K562 (cell line): ENCODE data around the gene OOSP1. TPM values are rescaled to one million over a fixed set of nuclear protein-coding genes. Genes with fewer than 3 reads are reported as not detected.

ENCODE experiments used
- ATAC-seq: fragments of 200-7000 bp; cut with Tn5 transposase; 3 replicates; pipeline ENCODE4 v1.9.1; 2020; ENCODE audit warnings: moderate library complexity
- BruUV-seq: library from RNA; stranded (reverse); fragments of 400-500 nt; replicated peaks from 2 replicates; lab custom pipeline; 2021; lab: Mats Ljungman, UMichigan
- CTCF ChIA-PET: fragments of 300-600 bp; formaldehyde crosslinking; extraction: SDS; loops from one replicate; lab custom pipeline; 2021; ENCODE audit warnings: low intra/inter-chr PET ratio; lab: Yijun Ruan, JAX
- POLR2A ChIA-PET: fragments of 300-600, 350-650 bp; sonication (Branson Sonifier 250); formaldehyde crosslinking; extraction: SDS; loops from one replicate; lab custom pipeline; 2021; ENCODE audit warnings: antibody characterized with exemption, inconsistent platforms; lab: Yijun Ruan, JAX
- DNase-seq, 4 experiments: peaks; one replicate each; pipeline versions ENCODE4 v3.0.0 to v3.0.0-alpha.2; 2011 to 2018; ENCODE audit warnings: low spot score in 3 of 4, mixed read lengths in 3 of 4; ENCODE audit errors: extremely low read depth in 1 of 4
- FAIRE-seq: peaks from 2 replicates; lab custom pipeline; 2011; peaks lifted over from hg19 to GRCh38; lab: Jason Lieb, UNC
- H2AFZ ChIP-seq: 2 replicates; pipeline ENCODE4 v1.6.0; 2011; ENCODE audit warnings: low read depth, low read length, control low read depth, inconsistent platforms
- H3K27ac ChIP-seq: fragments of 200-600 bp; 3 replicates; pipeline ENCODE4 v1.8.0; 2011; ENCODE audit warnings: low read depth, mild to moderate bottlenecking, control low read depth, inconsistent platforms, low read length, moderate library complexity, mixed read lengths; ENCODE audit errors: extremely low read depth
- H3K27me3 ChIP-seq, 2 experiments: fragments of 300-600 bp in 1 of 2; 2 replicates in 1 of 2; 3 replicates in 1 of 2; pipeline versions ENCODE4 v1.6.0 to v1.8.0; 2011; ENCODE audit warnings: inconsistent platforms in 2 of 2, low read length in 2 of 2, mild to moderate bottlenecking in 1 of 2, mixed read lengths in 1 of 2, moderate library complexity in 1 of 2; ENCODE audit not compliant: control insufficient read depth in 2 of 2, insufficient read depth in 2 of 2
- H3K36me3 ChIP-seq: fragments of 300-600 bp; 3 replicates; pipeline ENCODE4 v1.8.0; 2011; ENCODE audit warnings: mild to moderate bottlenecking, low read length, inconsistent platforms; ENCODE audit not compliant: control insufficient read depth, insufficient read depth
- H3K4me1 ChIP-seq, 2 experiments: fragments of 200-600 bp in 1 of 2; replicated peaks in 1 of 2; 2 replicates in 1 of 2; 3 replicates in 1 of 2; pipeline versions ENCODE4 v1.5.1 to v1.8.0; 2011; ENCODE audit warnings: inconsistent platforms in 2 of 2, low read length in 2 of 2, mild to moderate bottlenecking in 1 of 2, mixed read lengths in 1 of 2, moderate library complexity in 1 of 2; ENCODE audit not compliant: control insufficient read depth in 2 of 2, insufficient read depth in 2 of 2
- H3K4me2 ChIP-seq: 2 replicates; pipeline ENCODE4 v1.6.1; 2011; ENCODE audit warnings: low read length, control low read depth, inconsistent platforms, mixed read lengths; ENCODE audit not compliant: insufficient read depth
- H3K4me3 ChIP-seq: fragments of 200-600 bp; sonication (generic), shearing (Covaris generic); 2 replicates; pipeline ENCODE4 v1.5.1; 2016; ENCODE audit warnings: control low read depth, inconsistent platforms
- H3K79me2 ChIP-seq: fragments of 200-600 bp; 3 replicates; pipeline ENCODE4 v1.8.0; 2011; ENCODE audit warnings: low read length, inconsistent platforms; ENCODE audit not compliant: control insufficient read depth, insufficient read depth
- H3K9ac ChIP-seq, 2 experiments: 2 replicates each; pipeline versions ENCODE4 v1.6.0 to v1.6.1; 2011; ENCODE audit warnings: low read depth in 2 of 2, low read length in 2 of 2, control low read depth in 1 of 2, inconsistent platforms in 1 of 2, mild to moderate bottlenecking in 1 of 2, mixed read lengths in 1 of 2; ENCODE audit not compliant: insufficient read depth in 1 of 2
- H3K9me1 ChIP-seq: one replicate; pipeline ENCODE4 v1.6.0; 2011; ENCODE audit warnings: inconsistent platforms, mild to moderate bottlenecking, low read length, moderate library complexity; ENCODE audit not compliant: control insufficient read depth, insufficient read depth
- H3K9me3 ChIP-seq: replicated peaks from 2 replicates; pipeline ENCODE4 v1.5.1; 2011; ENCODE audit warnings: low read depth, low read length, inconsistent platforms; ENCODE audit not compliant: control insufficient read depth, insufficient read depth
- H4K20me1 ChIP-seq: replicated peaks from 2 replicates; pipeline ENCODE4 v1.6.1; 2011; ENCODE audit warnings: low read length, inconsistent platforms, mixed read lengths; ENCODE audit not compliant: control insufficient read depth, insufficient read depth
- C11orf30 ChIP-seq: fragments of 450-650 bp; IDR thresholded peaks from 2 replicates; pipeline ENCODE4 v1.6.1; 2016; ENCODE audit warnings: low read depth, mild to moderate bottlenecking
- SIRT6 ChIP-seq: IDR thresholded peaks from one replicate; pipeline ENCODE4 v1.6.1; 2012; ENCODE audit warnings: low read depth, mild to moderate bottlenecking, control low read depth, inconsistent platforms, low read length, moderate library complexity
- TAF1 ChIP-seq: IDR thresholded peaks from 2 replicates; pipeline ENCODE4 v1.6.1; 2011; ENCODE audit warnings: mild to moderate bottlenecking, low read length, moderate library complexity; ENCODE audit not compliant: insufficient read depth, control insufficient read depth, severe bottlenecking; ENCODE audit errors: extremely low read depth
- ZNF121 ChIP-seq: sonication (generic); formaldehyde crosslinking; conservative IDR thresholded peaks from 2 replicates; pipeline ENCODE4 v1.8.0; 2022; ENCODE audit warnings: missing genetic modification reagents
- ZNF224 ChIP-seq: sonication (generic); formaldehyde crosslinking; IDR thresholded peaks from 2 replicates; pipeline ENCODE4 v1.8.0; 2022; ENCODE audit warnings: mild to moderate bottlenecking, missing genetic modification reagents
- ZNF316 ChIP-seq: fragments of 450-650 bp; IDR thresholded peaks from 2 replicates; pipeline ENCODE4 v1.6.1; 2016
- WGBS: fragments of 100-300 bp; shearing (Covaris generic); methylation state at CpG from one replicate; pipeline ENCODE4 v1.1.6; 2016; ENCODE audit warnings: low coverage, mixed read lengths; ENCODE audit not compliant: insufficient coverage; ENCODE audit errors: missing lambda C conversion rate; 5-methylcytosine and 5-hydroxymethylcytosine counted together
- in situ Hi-C: fragments of 300-500 bp; cut with MboI; formaldehyde crosslinking; loops from 4 replicates; pipeline ENCODE4 v1.15.0; 2018; ENCODE audit warnings: inconsistent platforms, mixed read lengths
- intact Hi-C: fragments of 100-400 bp; cut with micrococcal nuclease; formaldehyde crosslinking; loops from 2 replicates; pipeline ENCODE4 v1.14.2; 2022
- polyA plus RNA-seq, 8 experiments: library from polyadenylated mRNA; depleted of rRNA in 4 of 8; stranded (reverse) in 5 of 8; unstranded in 3 of 8; fragments of >200 nt; fragmentation: Nextera tagmentation in 2 of 8; fragmentation: Illumina TruSeq in 1 of 8; extraction: Ambion mirVana in 2 of 8; extraction: Trizol in 1 of 8; gene quantifications; 2 replicates each; pipeline versions ENCODE4 v1.2.1 to v1.2.3, GENCODE V29; 2011 to 2014; ENCODE audit warnings: inconsistent platforms in 1 of 8, missing spikeins in 1 of 8
- total RNA-seq, 7 experiments: library from RNA; depleted of rRNA in 6 of 7; stranded (reverse); fragments of >200 nt in 6 of 7; fragmentation: Illumina TruSeq in 2 of 7; extraction: Trizol in 2 of 7; gene quantifications; 2 replicates each; pipeline versions ENCODE4 v1.2.1 to v1.2.3, GENCODE V29; 2011 to 2021; ENCODE audit warnings: low replicate concordance in 1 of 7

Gene OOSP1
- total and polyA plus RNA-seq, 9 of the 15 experiments (the other 6 are each of a cell fraction or from before 2014, with no cell fraction given) = 0.14 to 3.0 (median 0.61) TPM

- TF ChIP-seq ZNF121 (no peak), SIRT6 (no peak), ZNF224 (CRISPR knock-in tag) (no peak)
These were observed 46.1 kb downstream of the OOSP1 start (continued) for GRCh38 chr11:59984368-59984767.

- intact Hi-C loops (no loop called here), in situ Hi-C loops (no loop called here)
- Histone ChIP-seq H2AFZ (no peak overlapping the region), H3K79me2 (no peaks in the 10 kb centered on the region), H3K4me2 (no peak overlapping the region), H3K27ac (no peak overlapping the region), H4K20me1 (no peaks in the 10 kb centered on the region)
- WGBS = 40% methylated on average over 1 of the region's 1 CpG
- ATAC-seq = no peak
- CTCF ChIA-PET = interaction anchor here (0.6 kb wide), 1 partner anchor 1295 kb away, joined by 3 read pairs; no protein-coding TSS in a partner anchor
- TF ChIP-seq ZNF316 = peak; percentile 72
- peak; percentile 52; the same call in 1 of the 2 replicates for TF ChIP-seq C11orf30
- TF ChIP-seq TAF1 = no peak
- TF ChIP-seq, all 486 proteins: peak for 2
- H3K4me1 ChIP-seq = no peaks in the 10 kb centered on the region
- no peaks in the 10 kb centered on the region for H3K9me1 ChIP-seq
- no peak overlapping the region for H3K9ac ChIP-seq
- no TSS peak for BruUV-seq
- H3K4me3 ChIP-seq = no peak overlapping the region
- DNase-seq (no peak), FAIRE-seq (no peak)
- POLR2A ChIA-PET = no interaction called here
- H3K36me3 ChIP-seq = no peaks in the 10 kb centered on the region
- peaks cover 5% of the 10 kb centered on the region; the same call in 1 of the 2 replicates for H3K9me3 ChIP-seq
- H3K27me3 ChIP-seq = no peaks in the 10 kb centered on the region
These were observed 52.2 kb downstream of the OOSP1 start for GRCh38 chr11:59990421-59990820.
